Astrocyte of the spinal cord (primary cell): ENCODE data around the gene FLOT2.

Experiments
- DNase-seq: peaks from one replicate; pipeline ENCODE4 v3.0.0; 2011; ENCODE audit warnings: low read depth, low spot score
- H3K4me3 ChIP-seq: 2 replicates; pipeline ENCODE4 v1.5.1; 2011; ENCODE audit warnings: low read depth, mild to moderate bottlenecking, low read length, moderate library complexity
- in situ Hi-C: cut with HindIII; loops from 2 replicates; pipeline ENCODE4 v1.10.0; 2017; ENCODE audit warnings: low sequenced_read_pairs
- TF ChIP-seq, protein P1 (sequence below): IDR thresholded peaks from 2 replicates; pipeline ENCODE4 v1.5.1; 2012; ENCODE audit warnings: low read depth, mild to moderate bottlenecking, low read length, inconsistent platforms

FLOT2 gene

DNA sequence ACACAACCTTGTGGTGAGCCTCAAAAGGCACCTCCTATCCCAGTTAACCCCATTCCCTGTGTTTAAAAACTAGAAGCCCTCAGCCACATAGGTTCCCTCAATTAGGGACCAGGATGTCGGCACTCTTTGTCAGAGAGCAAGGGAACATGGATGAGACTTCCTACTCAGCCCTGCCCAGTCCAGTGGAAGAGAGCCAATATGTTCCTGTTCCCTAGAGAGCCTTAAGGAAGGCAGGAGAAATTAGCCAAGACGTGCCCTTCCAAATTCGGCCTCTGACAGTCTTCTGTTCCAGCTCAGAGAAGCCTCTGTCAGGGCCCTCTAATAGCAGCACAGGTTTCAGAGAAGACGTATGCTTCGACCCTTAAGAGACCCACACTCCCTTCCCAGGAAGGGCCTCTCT lies 19.9 kb upstream of the FLOT2 start:
- no peak overlapping the region for H3K4me3 ChIP-seq
- in situ Hi-C loops, result no loop called here
- DNase-seq, result no peak
- TF ChIP-seq, protein P1, sequence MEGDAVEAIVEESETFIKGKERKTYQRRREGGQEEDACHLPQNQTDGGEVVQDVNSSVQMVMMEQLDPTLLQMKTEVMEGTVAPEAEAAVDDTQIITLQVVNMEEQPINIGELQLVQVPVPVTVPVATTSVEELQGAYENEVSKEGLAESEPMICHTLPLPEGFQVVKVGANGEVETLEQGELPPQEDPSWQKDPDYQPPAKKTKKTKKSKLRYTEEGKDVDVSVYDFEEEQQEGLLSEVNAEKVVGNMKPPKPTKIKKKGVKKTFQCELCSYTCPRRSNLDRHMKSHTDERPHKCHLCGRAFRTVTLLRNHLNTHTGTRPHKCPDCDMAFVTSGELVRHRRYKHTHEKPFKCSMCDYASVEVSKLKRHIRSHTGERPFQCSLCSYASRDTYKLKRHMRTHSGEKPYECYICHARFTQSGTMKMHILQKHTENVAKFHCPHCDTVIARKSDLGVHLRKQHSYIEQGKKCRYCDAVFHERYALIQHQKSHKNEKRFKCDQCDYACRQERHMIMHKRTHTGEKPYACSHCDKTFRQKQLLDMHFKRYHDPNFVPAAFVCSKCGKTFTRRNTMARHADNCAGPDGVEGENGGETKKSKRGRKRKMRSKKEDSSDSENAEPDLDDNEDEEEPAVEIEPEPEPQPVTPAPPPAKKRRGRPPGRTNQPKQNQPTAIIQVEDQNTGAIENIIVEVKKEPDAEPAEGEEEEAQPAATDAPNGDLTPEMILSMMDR, result no peak

GRCh38 chr17:28917029-28917428 lies 19.5 kb upstream of the FLOT2 start:
- H3K4me3 ChIP-seq, result no peak overlapping the region
- in situ Hi-C loops, result no loop called here
- TF ChIP-seq, protein P1, result no peak
- DNase-seq, result no peak

GRCh38 chr17:28916302-28916934 lies 18.9 kb upstream of the FLOT2 start:
- in situ Hi-C loops, result no loop called here
- peak; percentile 47 for DNase-seq
- TF ChIP-seq, protein P1, result peak; percentile 64

GRCh38 chr17:28912938-28913333 lies 15.4 kb upstream of the FLOT2 start:
- in situ Hi-C loops, result no loop called here
- no peak overlapping the region for H3K4me3 ChIP-seq
- TF ChIP-seq, protein P1, result no peak
- DNase-seq, result no peak

More at GRCh38 chr17:28916302-28916934, 18.9 kb upstream of the FLOT2 start:
- no peak overlapping the region for H3K4me3 ChIP-seq

GRCh38 chr17:28912281-28912937 lies 14.9 kb upstream of the FLOT2 start:
- DNase-seq, result no peak
- H3K4me3 ChIP-seq, result no peak overlapping the region
- in situ Hi-C loops, result no loop called here
- TF ChIP-seq, protein P1, result peak; percentile 38

DNA sequence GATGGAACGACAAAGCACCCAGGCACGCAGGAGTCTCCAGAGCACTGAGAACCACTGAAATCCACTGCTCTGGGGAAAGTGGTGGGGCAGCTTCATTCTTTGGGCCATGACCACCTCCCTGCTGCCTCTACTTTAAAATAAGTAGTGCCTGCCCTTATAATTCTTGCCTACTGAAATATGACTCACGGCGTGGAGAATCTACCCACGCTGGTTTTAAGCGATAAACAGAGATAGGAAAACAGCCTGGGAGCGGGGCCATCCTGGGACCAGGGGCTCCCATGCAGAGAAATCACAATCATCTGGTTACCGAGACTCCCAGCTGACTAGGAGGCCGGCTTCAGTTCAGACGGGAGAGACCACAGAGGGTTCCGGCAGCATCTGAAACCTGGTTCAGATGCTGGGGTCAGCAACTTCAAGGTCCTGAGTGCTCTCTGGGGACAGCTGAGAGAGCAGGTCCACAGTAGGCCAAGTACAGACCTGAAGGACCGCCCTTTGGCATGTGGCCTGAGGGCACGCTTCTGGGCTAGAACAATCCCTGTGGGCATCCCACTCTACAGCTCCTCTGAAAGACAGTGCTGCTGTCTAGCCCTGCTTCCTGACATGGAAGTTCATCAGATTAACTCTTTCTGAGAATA lies 14.0 kb upstream of the FLOT2 start:
- no peak for DNase-seq
- no peak overlapping the region for H3K4me3 ChIP-seq
- in situ Hi-C loops, result no loop called here
- TF ChIP-seq, protein P1, result no peak
